ENCODE measurements around the gene RND3.

DNA sequence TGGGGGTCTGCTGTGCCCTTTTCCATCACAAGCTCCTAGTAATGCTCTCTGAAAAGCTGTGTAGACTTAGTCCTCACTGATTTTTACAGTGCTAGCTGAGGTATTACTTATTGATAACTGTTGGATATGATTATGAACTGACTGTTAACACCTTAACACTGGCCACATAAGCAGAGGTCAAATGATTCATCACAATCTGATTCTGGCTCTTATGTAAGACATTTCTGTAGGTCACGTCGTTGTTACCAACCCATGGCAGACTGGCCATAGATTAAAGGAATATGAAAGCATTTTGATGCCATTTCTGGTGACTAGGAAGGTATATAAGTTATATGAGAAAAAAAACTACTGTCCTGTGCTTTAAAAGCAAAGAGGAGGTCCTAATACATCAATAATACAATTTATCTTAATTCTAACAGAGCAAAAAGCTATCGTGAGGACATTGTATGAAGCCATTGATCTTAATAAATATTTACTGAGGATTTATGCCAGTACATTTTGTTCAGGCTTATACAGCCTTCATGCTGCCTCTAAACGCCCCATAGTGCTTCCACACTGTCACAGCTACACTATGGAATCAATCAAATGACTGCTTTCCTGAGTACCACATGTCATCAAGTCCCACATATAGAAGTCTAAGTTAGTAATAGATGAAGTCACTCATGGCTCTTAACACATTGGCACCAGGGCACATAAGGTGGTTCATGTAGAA, 6.9 kb upstream of the RND3 start:
- TF ChIP-seq, protein P1, sequence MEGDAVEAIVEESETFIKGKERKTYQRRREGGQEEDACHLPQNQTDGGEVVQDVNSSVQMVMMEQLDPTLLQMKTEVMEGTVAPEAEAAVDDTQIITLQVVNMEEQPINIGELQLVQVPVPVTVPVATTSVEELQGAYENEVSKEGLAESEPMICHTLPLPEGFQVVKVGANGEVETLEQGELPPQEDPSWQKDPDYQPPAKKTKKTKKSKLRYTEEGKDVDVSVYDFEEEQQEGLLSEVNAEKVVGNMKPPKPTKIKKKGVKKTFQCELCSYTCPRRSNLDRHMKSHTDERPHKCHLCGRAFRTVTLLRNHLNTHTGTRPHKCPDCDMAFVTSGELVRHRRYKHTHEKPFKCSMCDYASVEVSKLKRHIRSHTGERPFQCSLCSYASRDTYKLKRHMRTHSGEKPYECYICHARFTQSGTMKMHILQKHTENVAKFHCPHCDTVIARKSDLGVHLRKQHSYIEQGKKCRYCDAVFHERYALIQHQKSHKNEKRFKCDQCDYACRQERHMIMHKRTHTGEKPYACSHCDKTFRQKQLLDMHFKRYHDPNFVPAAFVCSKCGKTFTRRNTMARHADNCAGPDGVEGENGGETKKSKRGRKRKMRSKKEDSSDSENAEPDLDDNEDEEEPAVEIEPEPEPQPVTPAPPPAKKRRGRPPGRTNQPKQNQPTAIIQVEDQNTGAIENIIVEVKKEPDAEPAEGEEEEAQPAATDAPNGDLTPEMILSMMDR (IDR thresholded peaks at IDR 0.05) = no peak
- no peak for TF ChIP-seq POLR2A (IDR thresholded peaks at IDR 0.05)
- TF ChIP-seq EP300 (IDR thresholded peaks at IDR 0.05) = no peak

Measured in tibial nerve (tissue), 4 donors.